HEK293 (cell line): ENCODE data around the gene ITGA3.

Source experiments
- CTCF ChIA-PET: fragments of 350-600 bp; formaldehyde crosslinking; extraction: SDS; loops from one replicate; lab custom pipeline; 2021; ENCODE audit warnings: antibody characterized with exemption; lab: Yijun Ruan, JAX
- POLR2A ChIA-PET: fragments of 300-600 bp; formaldehyde crosslinking; extraction: SDS; loops from one replicate; lab custom pipeline; 2020; ENCODE audit warnings: antibody characterized with exemption, inconsistent platforms; lab: Yijun Ruan, JAX
- H3K27ac ChIP-seq: fragments of 200-500 bp; sonication (Bioruptor generic); 2 replicates; pipeline ENCODE4 v1.5.1; 2014; ENCODE audit warnings: low read depth, low read length, control low read depth, inconsistent platforms; ENCODE audit errors: extremely low read depth
- H3K36me3 ChIP-seq, 2 experiments: fragments of 200-500 bp in 1 of 2; sonication (Bioruptor generic) in 1 of 2; 1 replicate in 1 of 2; 2 replicates in 1 of 2; pipeline ENCODE4 v1.5.1; 2014 to 2017; ENCODE audit warnings: inconsistent platforms in 2 of 2, low read length in 2 of 2; ENCODE audit not compliant: control insufficient read depth in 2 of 2, insufficient read depth in 1 of 2
- H3K4me1 ChIP-seq: fragments of 200-500 bp; sonication (Bioruptor generic); 2 replicates; pipeline ENCODE4 v1.5.1; 2014; ENCODE audit warnings: mild to moderate bottlenecking, low read length, inconsistent platforms; ENCODE audit not compliant: control insufficient read depth, insufficient read depth
- H3K4me3 ChIP-seq: 2 replicates; pipeline ENCODE4 v1.5.1; 2011; ENCODE audit warnings: low read depth, mild to moderate bottlenecking, control low read depth, low read length, moderate library complexity
- H3K9me3 ChIP-seq: fragments of 200-500 bp; sonication (Bioruptor generic); 2 replicates; pipeline ENCODE4 v1.5.1; 2014; ENCODE audit warnings: low read depth, low read length, inconsistent platforms; ENCODE audit not compliant: control insufficient read depth, insufficient read depth
- GFI1B ChIP-seq: fragments of 450-650 bp; formaldehyde crosslinking; IDR thresholded peaks from 2 replicates; pipeline ENCODE4 v1.5.1; 2016; ENCODE audit warnings: missing biosample characterization, missing genetic modification characterization
- MEIS1 ChIP-seq: sonication (generic); formaldehyde crosslinking; IDR thresholded peaks from 2 replicates; pipeline ENCODE4 v1.8.1; 2022; ENCODE audit warnings: missing genetic modification reagents, mild to moderate bottlenecking, borderline replicate concordance
- OSR2 ChIP-seq: fragments of 450-650 bp; formaldehyde crosslinking; IDR thresholded peaks from 2 replicates; pipeline ENCODE4 v1.5.1; 2016; ENCODE audit warnings: missing biosample characterization, missing genetic modification characterization
- SALL2 ChIP-seq: fragments of 450-650 bp; formaldehyde crosslinking; IDR thresholded peaks from 2 replicates; pipeline ENCODE4 v1.5.0; 2017; ENCODE audit warnings: missing biosample characterization, mild to moderate bottlenecking, missing genetic modification characterization, borderline replicate concordance
- SP3 ChIP-seq: fragments of 450-650 bp; formaldehyde crosslinking; IDR thresholded peaks from 2 replicates; pipeline ENCODE4 v1.5.1; 2016; ENCODE audit warnings: missing biosample characterization, missing genetic modification characterization
- ZBTB1 ChIP-seq: fragments of 450-650 bp; formaldehyde crosslinking; IDR thresholded peaks from 2 replicates; pipeline ENCODE4 v1.5.1; 2016; ENCODE audit warnings: missing biosample characterization, missing genetic modification characterization
- ZNF10 ChIP-seq: fragments of 450-650 bp; formaldehyde crosslinking; IDR thresholded peaks from 2 replicates; pipeline ENCODE4 v1.5.1; 2017; ENCODE audit warnings: missing biosample characterization, missing genetic modification characterization
- ZNF121 ChIP-seq: fragments of 450-650 bp; formaldehyde crosslinking; IDR thresholded peaks from 2 replicates; pipeline ENCODE4 v1.5.1; 2016; ENCODE audit warnings: missing biosample characterization, missing genetic modification characterization
- ZNF138 ChIP-seq: fragments of 450-650 bp; formaldehyde crosslinking; IDR thresholded peaks from 2 replicates; pipeline ENCODE4 v1.5.1; 2016; ENCODE audit warnings: missing biosample characterization, missing genetic modification characterization, borderline replicate concordance
- ZNF140 ChIP-seq: fragments of 450-650 bp; formaldehyde crosslinking; IDR thresholded peaks from 2 replicates; pipeline ENCODE4 v1.5.1; 2016; ENCODE audit warnings: missing biosample characterization, missing genetic modification characterization
- ZNF155 ChIP-seq: fragments of 450-650 bp; formaldehyde crosslinking; IDR thresholded peaks from 2 replicates; pipeline ENCODE4 v1.5.1; 2016; ENCODE audit warnings: missing biosample characterization, missing genetic modification characterization
- ZNF214 ChIP-seq: fragments of 450-650 bp; formaldehyde crosslinking; IDR thresholded peaks from 2 replicates; pipeline ENCODE4 v1.5.1; 2017; ENCODE audit warnings: missing biosample characterization, mild to moderate bottlenecking, missing genetic modification characterization, borderline replicate concordance
- ZNF311 ChIP-seq: fragments of 450-650 bp; formaldehyde crosslinking; IDR thresholded peaks from 2 replicates; pipeline ENCODE4 v1.5.1; 2017; ENCODE audit warnings: missing biosample characterization, missing genetic modification characterization, borderline replicate concordance
- ZNF335 ChIP-seq: fragments of 450-650 bp; formaldehyde crosslinking; conservative IDR thresholded peaks from 2 replicates; pipeline ENCODE4 v1.5.1; 2016; ENCODE audit warnings: missing biosample characterization, missing genetic modification characterization
- ZNF354C ChIP-seq: fragments of 450-650 bp; formaldehyde crosslinking; IDR thresholded peaks from 2 replicates; pipeline ENCODE4 v1.5.1; 2016; ENCODE audit warnings: missing biosample characterization, missing genetic modification characterization, low read depth, borderline replicate concordance
- ZNF404 ChIP-seq: fragments of 450-650 bp; formaldehyde crosslinking; IDR thresholded peaks from 2 replicates; pipeline ENCODE4 v1.5.1; 2017; ENCODE audit warnings: missing biosample characterization, missing genetic modification characterization
- ZNF426 ChIP-seq: fragments of 450-650 bp; formaldehyde crosslinking; IDR thresholded peaks from 2 replicates; pipeline ENCODE4 v1.5.1; 2017; ENCODE audit warnings: missing biosample characterization, missing genetic modification characterization, mild to moderate bottlenecking, inconsistent platforms, moderate library complexity
- ZNF560 ChIP-seq: fragments of 450-650 bp; formaldehyde crosslinking; IDR thresholded peaks from 2 replicates; pipeline ENCODE4 v1.5.1; 2017; ENCODE audit warnings: missing biosample characterization, missing genetic modification characterization, borderline replicate concordance
- ZNF561 ChIP-seq: fragments of 450-650 bp; IDR thresholded peaks from 2 replicates; pipeline ENCODE4 v1.5.1; 2018; ENCODE audit warnings: missing biosample characterization, missing genetic modification characterization, borderline replicate concordance
- ZNF600 ChIP-seq: fragments of 450-650 bp; formaldehyde crosslinking; IDR thresholded peaks from 2 replicates; pipeline ENCODE4 v1.5.1; 2016; ENCODE audit warnings: missing biosample characterization, missing genetic modification characterization
- ZNF747 ChIP-seq: fragments of 450-650 bp; formaldehyde crosslinking; IDR thresholded peaks from 2 replicates; pipeline ENCODE4 v1.5.1; 2016; ENCODE audit warnings: missing biosample characterization, missing genetic modification characterization
- ZNF76 ChIP-seq: fragments of 450-650 bp; formaldehyde crosslinking; IDR thresholded peaks from 2 replicates; pipeline ENCODE4; 2016; ENCODE audit warnings: low read depth, missing biosample characterization, missing genetic modification characterization, borderline replicate concordance
- ZNF777 ChIP-seq: fragments of 450-650 bp; formaldehyde crosslinking; IDR thresholded peaks from 2 replicates; pipeline ENCODE4 v1.5.1; 2017; ENCODE audit warnings: missing biosample characterization, missing genetic modification characterization, borderline replicate concordance
- ZNF843 ChIP-seq: fragments of 450-650 bp; formaldehyde crosslinking; IDR thresholded peaks from 2 replicates; pipeline ENCODE4 v1.5.1; 2016; ENCODE audit warnings: missing biosample characterization, missing genetic modification characterization
- TF ChIP-seq, protein P1 (sequence below): sonication (generic); formaldehyde crosslinking; IDR thresholded peaks from 2 replicates; pipeline ENCODE4 v1.8.1; 2022; ENCODE audit warnings: mild to moderate bottlenecking, moderate library complexity, missing genetic modification reagents
- TF ChIP-seq, protein P2 (sequence below): fragments of 450-650 bp; formaldehyde crosslinking; conservative IDR thresholded peaks from 2 replicates; pipeline ENCODE4 v1.5.1; 2016; ENCODE audit warnings: low read depth, missing biosample characterization, missing genetic modification characterization
- TF ChIP-seq, protein P3 (sequence below): fragments of 450-650 bp; formaldehyde crosslinking; IDR thresholded peaks from 2 replicates; pipeline ENCODE4 v1.5.1; 2016; ENCODE audit warnings: missing biosample characterization, missing genetic modification characterization, borderline replicate concordance
- TF ChIP-seq, protein P4 (sequence below): fragments of 450-650 bp; formaldehyde crosslinking; IDR thresholded peaks from 2 replicates; pipeline ENCODE4 v1.5.1; 2016; ENCODE audit warnings: missing biosample characterization, missing genetic modification characterization

ITGA3 gene

DNA sequence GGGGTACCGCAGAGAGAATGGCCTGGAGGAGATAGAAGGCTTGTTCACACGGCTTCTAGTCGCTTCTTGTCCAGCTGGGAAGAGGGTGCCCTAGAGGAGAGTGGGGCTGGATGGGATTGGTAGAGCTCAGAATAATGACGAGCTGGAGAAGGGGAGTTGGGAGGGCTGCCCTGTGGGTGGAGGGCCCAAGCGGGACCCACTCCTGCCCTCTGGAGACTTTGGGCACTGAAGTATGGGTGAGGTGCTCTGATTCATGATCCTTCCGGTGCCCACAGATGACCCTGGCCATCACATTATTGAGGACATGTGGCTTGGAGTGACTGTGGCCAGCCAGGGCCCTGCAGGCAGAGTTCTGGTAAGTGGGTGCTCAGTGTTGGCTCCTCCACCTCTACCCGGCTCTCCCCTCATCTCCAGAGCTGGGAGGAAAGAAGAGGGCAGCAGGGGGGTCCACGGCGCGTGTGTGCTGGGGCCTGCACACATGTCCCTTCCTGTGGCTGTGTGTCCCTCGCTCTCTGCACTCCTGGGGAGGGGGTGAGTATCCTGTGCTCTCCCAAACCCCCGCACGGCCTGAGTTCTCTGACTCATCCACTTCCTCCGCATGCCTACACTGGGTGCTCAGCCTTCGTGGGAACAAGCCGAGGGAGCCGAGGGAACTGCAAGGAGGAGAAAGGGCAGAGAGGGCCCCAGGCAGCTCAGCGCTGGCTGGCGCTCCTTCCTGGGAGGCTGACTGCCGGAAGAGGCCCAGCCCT, 8.5 kb downstream of the ITGA3 start:
- Histone ChIP-seq H3K9me3 (no peaks in the 10 kb centered on the region), H3K4me3 (no peak overlapping the region), H3K27ac (no peak overlapping the region), H3K36me3 (peaks cover 0 to 6% of the 10 kb centered on the region in 2 experiments; a peak in 1 of 3 replicates), H3K4me1 (peaks cover 5% of the 10 kb centered on the region)
- ChIA-PET CTCF (interaction anchor here (0.6 to 2.6 kb wide), 9 partner anchors 8 to 368 kb away, joined by 3 to 13 read pairs (median 5); partner anchors contain the start of gene ITGA3), POLR2A (interaction anchor here (1.3 kb wide), 2 partner anchors 9 to 300 kb away, joined by 3 to 13 read pairs; partner anchors contain the start of genes FAM117A and ITGA3)
- TF ChIP-seq, protein P1, sequence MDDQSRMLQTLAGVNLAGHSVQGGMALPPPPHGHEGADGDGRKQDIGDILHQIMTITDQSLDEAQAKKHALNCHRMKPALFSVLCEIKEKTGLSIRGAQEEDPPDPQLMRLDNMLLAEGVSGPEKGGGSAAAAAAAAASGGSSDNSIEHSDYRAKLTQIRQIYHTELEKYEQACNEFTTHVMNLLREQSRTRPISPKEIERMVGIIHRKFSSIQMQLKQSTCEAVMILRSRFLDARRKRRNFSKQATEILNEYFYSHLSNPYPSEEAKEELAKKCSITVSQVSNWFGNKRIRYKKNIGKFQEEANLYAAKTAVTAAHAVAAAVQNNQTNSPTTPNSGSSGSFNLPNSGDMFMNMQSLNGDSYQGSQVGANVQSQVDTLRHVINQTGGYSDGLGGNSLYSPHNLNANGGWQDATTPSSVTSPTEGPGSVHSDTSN (CRISPR knock-in tag): no peak
- TF ChIP-seq ZNF335 (tag by site-specific recombination) (no peak), ZNF140 (tag by site-specific recombination) (no peak), ZNF76 (tag by site-specific recombination) (no peak), ZNF121 (tag by site-specific recombination) (no peak), ZNF214 (no peak), OSR2 (tag by site-specific recombination) (no peak), SP3 (tag by site-specific recombination) (no peak), ZNF404 (tag by site-specific recombination) (no peak), ZNF354C (tag by site-specific recombination) (no peak), MEIS1 (CRISPR knock-in tag) (no peak), ZNF600 (0 out of 2 replicates have a peak, but pooled peaks have one; percentile 21), ZNF10 (tag by site-specific recombination) (no peak), ZNF426 (tag by site-specific recombination) (no peak), SALL2 (tag by site-specific recombination) (no peak), ZNF561 (tag by site-specific recombination) (no peak), GFI1B (tag by site-specific recombination) (no peak), ZNF560 (tag by site-specific recombination) (no peak), ZNF777 (no peak), ZNF747 (tag by site-specific recombination) (no peak), ZNF311 (tag by site-specific recombination) (no peak), ZNF155 (tag by site-specific recombination) (no peak), ZNF843 (tag by site-specific recombination) (no peak), ZBTB1 (tag by site-specific recombination) (no peak), ZNF138 (tag by site-specific recombination) (no peak)
- TF ChIP-seq, protein P2, sequence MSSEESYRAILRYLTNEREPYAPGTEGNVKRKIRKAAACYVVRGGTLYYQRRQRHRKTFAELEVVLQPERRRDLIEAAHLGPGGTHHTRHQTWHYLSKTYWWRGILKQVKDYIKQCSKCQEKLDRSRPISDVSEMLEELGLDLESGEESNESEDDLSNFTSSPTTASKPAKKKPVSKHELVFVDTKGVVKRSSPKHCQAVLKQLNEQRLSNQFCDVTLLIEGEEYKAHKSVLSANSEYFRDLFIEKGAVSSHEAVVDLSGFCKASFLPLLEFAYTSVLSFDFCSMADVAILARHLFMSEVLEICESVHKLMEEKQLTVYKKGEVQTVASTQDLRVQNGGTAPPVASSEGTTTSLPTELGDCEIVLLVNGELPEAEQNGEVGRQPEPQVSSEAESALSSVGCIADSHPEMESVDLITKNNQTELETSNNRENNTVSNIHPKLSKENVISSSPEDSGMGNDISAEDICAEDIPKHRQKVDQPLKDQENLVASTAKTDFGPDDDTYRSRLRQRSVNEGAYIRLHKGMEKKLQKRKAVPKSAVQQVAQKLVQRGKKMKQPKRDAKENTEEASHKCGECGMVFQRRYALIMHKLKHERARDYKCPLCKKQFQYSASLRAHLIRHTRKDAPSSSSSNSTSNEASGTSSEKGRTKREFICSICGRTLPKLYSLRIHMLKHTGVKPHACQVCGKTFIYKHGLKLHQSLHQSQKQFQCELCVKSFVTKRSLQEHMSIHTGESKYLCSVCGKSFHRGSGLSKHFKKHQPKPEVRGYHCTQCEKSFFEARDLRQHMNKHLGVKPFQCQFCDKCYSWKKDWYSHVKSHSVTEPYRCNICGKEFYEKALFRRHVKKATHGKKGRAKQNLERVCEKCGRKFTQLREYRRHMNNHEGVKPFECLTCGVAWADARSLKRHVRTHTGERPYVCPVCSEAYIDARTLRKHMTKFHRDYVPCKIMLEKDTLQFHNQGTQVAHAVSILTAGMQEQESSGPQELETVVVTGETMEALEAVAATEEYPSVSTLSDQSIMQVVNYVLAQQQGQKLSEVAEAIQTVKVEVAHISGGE (tag by site-specific recombination): no peak
- TF ChIP-seq, protein P3, sequence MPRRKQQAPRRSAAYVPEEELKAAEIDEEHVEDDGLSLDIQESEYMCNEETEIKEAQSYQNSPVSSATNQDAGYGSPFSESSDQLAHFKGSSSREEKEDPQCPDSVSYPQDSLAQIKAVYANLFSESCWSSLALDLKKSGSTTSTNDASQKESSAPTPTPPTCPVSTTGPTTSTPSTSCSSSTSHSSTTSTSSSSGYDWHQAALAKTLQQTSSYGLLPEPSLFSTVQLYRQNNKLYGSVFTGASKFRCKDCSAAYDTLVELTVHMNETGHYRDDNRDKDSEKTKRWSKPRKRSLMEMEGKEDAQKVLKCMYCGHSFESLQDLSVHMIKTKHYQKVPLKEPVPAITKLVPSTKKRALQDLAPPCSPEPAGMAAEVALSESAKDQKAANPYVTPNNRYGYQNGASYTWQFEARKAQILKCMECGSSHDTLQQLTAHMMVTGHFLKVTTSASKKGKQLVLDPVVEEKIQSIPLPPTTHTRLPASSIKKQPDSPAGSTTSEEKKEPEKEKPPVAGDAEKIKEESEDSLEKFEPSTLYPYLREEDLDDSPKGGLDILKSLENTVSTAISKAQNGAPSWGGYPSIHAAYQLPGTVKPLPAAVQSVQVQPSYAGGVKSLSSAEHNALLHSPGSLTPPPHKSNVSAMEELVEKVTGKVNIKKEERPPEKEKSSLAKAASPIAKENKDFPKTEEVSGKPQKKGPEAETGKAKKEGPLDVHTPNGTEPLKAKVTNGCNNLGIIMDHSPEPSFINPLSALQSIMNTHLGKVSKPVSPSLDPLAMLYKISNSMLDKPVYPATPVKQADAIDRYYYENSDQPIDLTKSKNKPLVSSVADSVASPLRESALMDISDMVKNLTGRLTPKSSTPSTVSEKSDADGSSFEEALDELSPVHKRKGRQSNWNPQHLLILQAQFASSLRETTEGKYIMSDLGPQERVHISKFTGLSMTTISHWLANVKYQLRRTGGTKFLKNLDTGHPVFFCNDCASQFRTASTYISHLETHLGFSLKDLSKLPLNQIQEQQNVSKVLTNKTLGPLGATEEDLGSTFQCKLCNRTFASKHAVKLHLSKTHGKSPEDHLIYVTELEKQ (tag by site-specific recombination): no peak
- TF ChIP-seq, protein P4, sequence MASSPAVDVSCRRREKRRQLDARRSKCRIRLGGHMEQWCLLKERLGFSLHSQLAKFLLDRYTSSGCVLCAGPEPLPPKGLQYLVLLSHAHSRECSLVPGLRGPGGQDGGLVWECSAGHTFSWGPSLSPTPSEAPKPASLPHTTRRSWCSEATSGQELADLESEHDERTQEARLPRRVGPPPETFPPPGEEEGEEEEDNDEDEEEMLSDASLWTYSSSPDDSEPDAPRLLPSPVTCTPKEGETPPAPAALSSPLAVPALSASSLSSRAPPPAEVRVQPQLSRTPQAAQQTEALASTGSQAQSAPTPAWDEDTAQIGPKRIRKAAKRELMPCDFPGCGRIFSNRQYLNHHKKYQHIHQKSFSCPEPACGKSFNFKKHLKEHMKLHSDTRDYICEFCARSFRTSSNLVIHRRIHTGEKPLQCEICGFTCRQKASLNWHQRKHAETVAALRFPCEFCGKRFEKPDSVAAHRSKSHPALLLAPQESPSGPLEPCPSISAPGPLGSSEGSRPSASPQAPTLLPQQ (tag by site-specific recombination): no peak
